HEK293 (cell line): Measurements from ENCODE around the gene ARMC7.

ENCODE experiments used
- CTCF ChIA-PET: fragments of 350-600 bp; formaldehyde crosslinking; extraction: SDS; loops from one replicate; lab custom pipeline; 2021; ENCODE audit warnings: antibody characterized with exemption; lab: Yijun Ruan, JAX
- POLR2A ChIA-PET: fragments of 300-600 bp; formaldehyde crosslinking; extraction: SDS; loops from one replicate; lab custom pipeline; 2020; ENCODE audit warnings: antibody characterized with exemption, inconsistent platforms; lab: Yijun Ruan, JAX
- H3K27ac ChIP-seq: fragments of 200-500 bp; sonication (Bioruptor generic); 2 replicates; pipeline ENCODE4 v1.5.1; 2014; ENCODE audit warnings: low read depth, low read length, control low read depth, inconsistent platforms; ENCODE audit errors: extremely low read depth
- H3K36me3 ChIP-seq, 2 experiments: fragments of 200-500 bp in 1 of 2; sonication (Bioruptor generic) in 1 of 2; 1 replicate in 1 of 2; 2 replicates in 1 of 2; pipeline ENCODE4 v1.5.1; 2014 to 2017; ENCODE audit warnings: inconsistent platforms in 2 of 2, low read length in 2 of 2; ENCODE audit not compliant: control insufficient read depth in 2 of 2, insufficient read depth in 1 of 2
- H3K4me1 ChIP-seq: fragments of 200-500 bp; sonication (Bioruptor generic); 2 replicates; pipeline ENCODE4 v1.5.1; 2014; ENCODE audit warnings: mild to moderate bottlenecking, low read length, inconsistent platforms; ENCODE audit not compliant: control insufficient read depth, insufficient read depth
- H3K4me3 ChIP-seq: 2 replicates; pipeline ENCODE4 v1.5.1; 2011; ENCODE audit warnings: low read depth, mild to moderate bottlenecking, control low read depth, low read length, moderate library complexity
- H3K9me3 ChIP-seq: fragments of 200-500 bp; sonication (Bioruptor generic); 2 replicates; pipeline ENCODE4 v1.5.1; 2014; ENCODE audit warnings: low read depth, low read length, inconsistent platforms; ENCODE audit not compliant: control insufficient read depth, insufficient read depth
- GFI1B ChIP-seq: fragments of 450-650 bp; formaldehyde crosslinking; IDR thresholded peaks from 2 replicates; pipeline ENCODE4 v1.5.1; 2016; ENCODE audit warnings: missing biosample characterization, missing genetic modification characterization
- GLIS1 ChIP-seq: fragments of 450-650 bp; formaldehyde crosslinking; IDR thresholded peaks from 2 replicates; pipeline ENCODE4 v1.5.1; 2016; ENCODE audit warnings: missing biosample characterization, missing genetic modification characterization
- KLF7 ChIP-seq: fragments of 450-650 bp; formaldehyde crosslinking; IDR thresholded peaks from 2 replicates; pipeline ENCODE4 v1.5.1; 2016; ENCODE audit warnings: missing biosample characterization, missing genetic modification characterization, borderline replicate concordance
- SP7 ChIP-seq: fragments of 450-650 bp; formaldehyde crosslinking; IDR thresholded peaks from 2 replicates; pipeline ENCODE4 v1.5.1; 2016; ENCODE audit warnings: missing biosample characterization, missing genetic modification characterization
- ZNF221 ChIP-seq: fragments of 450-650 bp; formaldehyde crosslinking; IDR thresholded peaks from 2 replicates; pipeline ENCODE4 v1.5.1; 2017; ENCODE audit warnings: missing biosample characterization, missing genetic modification characterization, borderline replicate concordance
- ZNF544 ChIP-seq: fragments of 450-650 bp; formaldehyde crosslinking; IDR thresholded peaks from 2 replicates; pipeline ENCODE4 v1.5.0; 2017; ENCODE audit warnings: missing biosample characterization, missing genetic modification characterization
- ZNF585B ChIP-seq: fragments of 450-650 bp; formaldehyde crosslinking; IDR thresholded peaks from 2 replicates; pipeline ENCODE4 v1.5.1; 2016; ENCODE audit warnings: missing biosample characterization, missing genetic modification characterization
- ZNF621 ChIP-seq: fragments of 450-650 bp; formaldehyde crosslinking; IDR thresholded peaks from 2 replicates; pipeline ENCODE4 v1.5.1; 2017; ENCODE audit warnings: missing biosample characterization, missing genetic modification characterization
- ZNF623 ChIP-seq: fragments of 450-650 bp; formaldehyde crosslinking; IDR thresholded peaks from 2 replicates; pipeline ENCODE4 v1.5.1; 2016; ENCODE audit warnings: missing biosample characterization, missing genetic modification characterization
- ZNF629 ChIP-seq: fragments of 450-650 bp; formaldehyde crosslinking; IDR thresholded peaks from 2 replicates; pipeline ENCODE4 v1.5.1; 2017; ENCODE audit warnings: missing biosample characterization, missing genetic modification characterization
- ZNF701 ChIP-seq: fragments of 450-650 bp; formaldehyde crosslinking; IDR thresholded peaks from 2 replicates; pipeline ENCODE4 v1.5.1; 2016; ENCODE audit warnings: missing biosample characterization, missing genetic modification characterization
- TF ChIP-seq, protein P1 (sequence below): fragments of 450-650 bp; formaldehyde crosslinking; IDR thresholded peaks from 2 replicates; pipeline ENCODE4 v1.5.1; 2016; ENCODE audit warnings: missing biosample characterization, missing genetic modification characterization
- TF ChIP-seq, protein P2 (sequence below): fragments of 450-650 bp; formaldehyde crosslinking; IDR thresholded peaks from 2 replicates; pipeline ENCODE4 v1.5.1; 2016; ENCODE audit warnings: missing biosample characterization, missing genetic modification characterization, borderline replicate concordance
- TF ChIP-seq, protein P3 (sequence below): fragments of 450-650 bp; formaldehyde crosslinking; IDR thresholded peaks from 2 replicates; pipeline ENCODE4 v1.5.1; 2017; ENCODE audit warnings: missing biosample characterization, missing genetic modification characterization
- TF ChIP-seq, protein P4 (sequence below): fragments of 450-650 bp; formaldehyde crosslinking; IDR thresholded peaks from 2 replicates; pipeline ENCODE4 v1.5.1; 2016; ENCODE audit warnings: missing biosample characterization, missing genetic modification characterization
- TF ChIP-seq, protein P5 (sequence below): fragments of 450-650 bp; formaldehyde crosslinking; IDR thresholded peaks from 2 replicates; pipeline ENCODE4 v1.5.1; 2017; ENCODE audit warnings: missing biosample characterization, missing genetic modification characterization
- TF ChIP-seq, protein P6 (sequence below): fragments of 450-650 bp; formaldehyde crosslinking; IDR thresholded peaks from 2 replicates; pipeline ENCODE4 v1.5.1; 2017; ENCODE audit warnings: missing biosample characterization, missing genetic modification characterization

ARMC7 gene

DNA sequence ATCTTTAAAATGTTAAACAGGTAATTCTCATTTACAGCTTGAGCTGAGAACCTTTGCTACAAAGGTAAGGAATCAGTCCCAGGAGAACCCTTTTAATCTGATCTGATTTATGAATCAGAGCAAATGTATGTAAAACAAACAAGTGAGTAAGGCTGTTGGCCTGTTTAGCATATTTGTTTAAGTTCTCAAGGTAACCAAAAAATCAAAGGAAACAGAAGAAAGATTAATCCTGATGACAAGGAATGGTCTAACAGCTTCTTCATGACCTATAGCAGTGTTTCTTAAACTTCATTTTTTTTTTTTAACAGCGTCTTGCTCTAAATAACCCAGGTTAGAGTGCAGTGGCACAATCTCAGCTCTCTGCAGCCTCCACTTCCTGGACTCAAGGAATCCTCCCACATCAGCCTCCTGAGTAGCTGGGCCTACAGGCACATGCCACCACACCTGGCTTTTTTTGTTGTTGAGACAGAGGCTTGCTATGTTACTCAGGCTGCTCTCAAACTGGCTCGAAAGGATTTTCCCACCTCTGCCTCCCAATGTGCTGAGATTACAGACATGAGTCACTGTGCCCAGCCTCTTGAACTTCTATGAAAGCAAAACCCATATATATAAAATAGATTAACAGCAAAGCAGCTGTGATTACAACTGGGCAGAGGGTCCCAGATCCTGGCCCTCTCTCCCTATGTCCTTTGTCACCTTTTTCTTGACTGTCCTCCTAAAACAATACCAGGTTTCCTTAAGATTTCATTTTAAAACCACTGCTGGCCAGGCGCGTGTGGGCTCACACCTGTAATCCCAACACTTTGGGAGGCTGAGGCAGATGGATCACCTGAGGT lies 49.6 kb downstream of the ARMC7 start:
- TF ChIP-seq SP7 (tag by site-specific recombination) (no peak), ZNF701 (no peak), ZNF221 (tag by site-specific recombination) (no peak), ZNF544 (tag by site-specific recombination) (no peak), GFI1B (tag by site-specific recombination) (peak; percentile 22; the same call in 1 of the 2 replicates), ZNF585B (tag by site-specific recombination) (no peak), GLIS1 (tag by site-specific recombination) (no peak)
- TF ChIP-seq, protein P1, sequence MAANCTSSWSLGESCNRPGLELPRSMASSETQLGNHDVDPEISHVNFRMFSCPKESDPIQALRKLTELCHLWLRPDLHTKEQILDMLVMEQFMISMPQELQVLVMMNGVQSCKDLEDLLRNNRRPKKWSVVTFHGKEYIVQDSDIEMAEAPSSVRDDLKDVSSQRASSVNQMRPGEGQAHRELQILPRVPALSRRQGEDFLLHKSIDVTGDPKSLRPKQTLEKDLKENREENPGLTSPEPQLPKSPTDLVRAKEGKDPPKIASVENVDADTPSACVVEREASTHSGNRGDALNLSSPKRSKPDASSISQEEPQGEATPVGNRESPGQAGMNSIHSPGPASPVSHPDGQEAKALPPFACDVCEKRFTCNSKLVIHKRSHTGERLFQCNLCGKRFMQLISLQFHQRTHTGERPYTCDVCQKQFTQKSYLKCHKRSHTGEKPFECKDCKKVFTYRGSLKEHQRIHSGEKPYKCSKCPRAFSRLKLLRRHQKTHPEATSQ (tag by site-specific recombination) = no peak
- TF ChIP-seq, protein P2, sequence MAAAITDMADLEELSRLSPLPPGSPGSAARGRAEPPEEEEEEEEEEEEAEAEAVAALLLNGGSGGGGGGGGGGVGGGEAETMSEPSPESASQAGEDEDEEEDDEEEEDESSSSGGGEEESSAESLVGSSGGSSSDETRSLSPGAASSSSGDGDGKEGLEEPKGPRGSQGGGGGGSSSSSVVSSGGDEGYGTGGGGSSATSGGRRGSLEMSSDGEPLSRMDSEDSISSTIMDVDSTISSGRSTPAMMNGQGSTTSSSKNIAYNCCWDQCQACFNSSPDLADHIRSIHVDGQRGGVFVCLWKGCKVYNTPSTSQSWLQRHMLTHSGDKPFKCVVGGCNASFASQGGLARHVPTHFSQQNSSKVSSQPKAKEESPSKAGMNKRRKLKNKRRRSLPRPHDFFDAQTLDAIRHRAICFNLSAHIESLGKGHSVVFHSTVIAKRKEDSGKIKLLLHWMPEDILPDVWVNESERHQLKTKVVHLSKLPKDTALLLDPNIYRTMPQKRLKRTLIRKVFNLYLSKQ (tag by site-specific recombination) = no peak
- Histone ChIP-seq H3K27ac (no peak overlapping the region), H3K9me3 (no peaks in the 10 kb centered on the region), H3K36me3 (peaks cover 30 to 41% of the 10 kb centered on the region in 2 experiments), H3K4me1 (0 out of 2 replicates have a peak, but pooled peaks cover 5% of the 10 kb centered on the region), H3K4me3 (no peak overlapping the region)
- ChIA-PET CTCF (interaction anchor here (0.6 to 3.8 kb wide), 9 partner anchors 12 to 215 kb away, joined by 3 to 21 read pairs (median 4); no protein-coding TSS in a partner anchor), POLR2A (interaction anchor here (1.1 kb wide), 1 partner anchor 10 kb away, joined by 3 read pairs; no protein-coding TSS in a partner anchor)

DNA sequence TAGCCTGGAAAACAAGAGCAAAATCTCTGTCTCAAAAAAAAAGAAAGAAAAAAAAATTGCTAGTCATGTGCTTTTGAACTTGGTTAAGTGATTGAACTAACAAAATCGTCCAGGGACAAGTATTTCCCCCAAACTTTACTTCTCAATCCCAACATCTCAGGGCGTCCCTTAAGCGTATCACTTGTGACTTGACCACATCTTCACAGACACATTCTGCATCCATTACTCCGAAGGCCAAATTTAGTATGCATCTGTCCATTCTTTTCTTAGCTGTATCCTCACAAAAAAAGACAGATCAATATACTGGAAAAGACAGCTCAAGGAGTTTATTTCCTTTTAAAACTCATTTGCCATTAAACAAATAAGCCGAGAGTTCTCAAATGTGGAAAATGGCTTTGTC lies 50.4 kb downstream of the ARMC7 start:
- Histone ChIP-seq H3K4me3 (no peak overlapping the region), H3K36me3 (peaks cover 33 to 48% of the 10 kb centered on the region in 2 experiments), H3K27ac (no peak overlapping the region), H3K9me3 (no peaks in the 10 kb centered on the region), H3K4me1 (no peaks in the 10 kb centered on the region)
- CTCF ChIA-PET = interaction anchor here (1.6 to 3.8 kb wide), 3 partner anchors 11 to 46 kb away, joined by 4 to 21 read pairs (median 6); no protein-coding TSS in a partner anchor
- TF ChIP-seq ZNF621 (tag by site-specific recombination) (no peak), ZNF623 (tag by site-specific recombination) (no peak), ZNF629 (tag by site-specific recombination) (no peak), KLF7 (tag by site-specific recombination) (no peak)
- TF ChIP-seq, protein P3, sequence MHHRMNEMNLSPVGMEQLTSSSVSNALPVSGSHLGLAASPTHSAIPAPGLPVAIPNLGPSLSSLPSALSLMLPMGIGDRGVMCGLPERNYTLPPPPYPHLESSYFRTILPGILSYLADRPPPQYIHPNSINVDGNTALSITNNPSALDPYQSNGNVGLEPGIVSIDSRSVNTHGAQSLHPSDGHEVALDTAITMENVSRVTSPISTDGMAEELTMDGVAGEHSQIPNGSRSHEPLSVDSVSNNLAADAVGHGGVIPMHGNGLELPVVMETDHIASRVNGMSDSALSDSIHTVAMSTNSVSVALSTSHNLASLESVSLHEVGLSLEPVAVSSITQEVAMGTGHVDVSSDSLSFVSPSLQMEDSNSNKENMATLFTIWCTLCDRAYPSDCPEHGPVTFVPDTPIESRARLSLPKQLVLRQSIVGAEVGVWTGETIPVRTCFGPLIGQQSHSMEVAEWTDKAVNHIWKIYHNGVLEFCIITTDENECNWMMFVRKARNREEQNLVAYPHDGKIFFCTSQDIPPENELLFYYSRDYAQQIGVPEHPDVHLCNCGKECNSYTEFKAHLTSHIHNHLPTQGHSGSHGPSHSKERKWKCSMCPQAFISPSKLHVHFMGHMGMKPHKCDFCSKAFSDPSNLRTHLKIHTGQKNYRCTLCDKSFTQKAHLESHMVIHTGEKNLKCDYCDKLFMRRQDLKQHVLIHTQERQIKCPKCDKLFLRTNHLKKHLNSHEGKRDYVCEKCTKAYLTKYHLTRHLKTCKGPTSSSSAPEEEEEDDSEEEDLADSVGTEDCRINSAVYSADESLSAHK = no peak
- TF ChIP-seq, protein P4, sequence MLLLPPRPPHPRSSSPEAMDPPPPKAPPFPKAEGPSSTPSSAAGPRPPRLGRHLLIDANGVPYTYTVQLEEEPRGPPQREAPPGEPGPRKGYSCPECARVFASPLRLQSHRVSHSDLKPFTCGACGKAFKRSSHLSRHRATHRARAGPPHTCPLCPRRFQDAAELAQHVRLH (tag by site-specific recombination) = no peak
- TF ChIP-seq, protein P5, sequence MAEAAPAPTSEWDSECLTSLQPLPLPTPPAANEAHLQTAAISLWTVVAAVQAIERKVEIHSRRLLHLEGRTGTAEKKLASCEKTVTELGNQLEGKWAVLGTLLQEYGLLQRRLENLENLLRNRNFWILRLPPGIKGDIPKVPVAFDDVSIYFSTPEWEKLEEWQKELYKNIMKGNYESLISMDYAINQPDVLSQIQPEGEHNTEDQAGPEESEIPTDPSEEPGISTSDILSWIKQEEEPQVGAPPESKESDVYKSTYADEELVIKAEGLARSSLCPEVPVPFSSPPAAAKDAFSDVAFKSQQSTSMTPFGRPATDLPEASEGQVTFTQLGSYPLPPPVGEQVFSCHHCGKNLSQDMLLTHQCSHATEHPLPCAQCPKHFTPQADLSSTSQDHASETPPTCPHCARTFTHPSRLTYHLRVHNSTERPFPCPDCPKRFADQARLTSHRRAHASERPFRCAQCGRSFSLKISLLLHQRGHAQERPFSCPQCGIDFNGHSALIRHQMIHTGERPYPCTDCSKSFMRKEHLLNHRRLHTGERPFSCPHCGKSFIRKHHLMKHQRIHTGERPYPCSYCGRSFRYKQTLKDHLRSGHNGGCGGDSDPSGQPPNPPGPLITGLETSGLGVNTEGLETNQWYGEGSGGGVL (tag by site-specific recombination) = no peak
- TF ChIP-seq, protein P6, sequence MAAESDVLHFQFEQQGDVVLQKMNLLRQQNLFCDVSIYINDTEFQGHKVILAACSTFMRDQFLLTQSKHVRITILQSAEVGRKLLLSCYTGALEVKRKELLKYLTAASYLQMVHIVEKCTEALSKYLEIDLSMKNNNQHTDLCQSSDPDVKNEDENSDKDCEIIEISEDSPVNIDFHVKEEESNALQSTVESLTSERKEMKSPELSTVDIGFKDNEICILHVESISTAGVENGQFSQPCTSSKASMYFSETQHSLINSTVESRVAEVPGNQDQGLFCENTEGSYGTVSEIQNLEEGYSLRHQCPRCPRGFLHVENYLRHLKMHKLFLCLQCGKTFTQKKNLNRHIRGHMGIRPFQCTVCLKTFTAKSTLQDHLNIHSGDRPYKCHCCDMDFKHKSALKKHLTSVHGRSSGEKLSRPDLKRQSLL = no peak
- POLR2A ChIA-PET = interaction anchor here (1.1 kb wide), 1 partner anchor 11 kb away, joined by 3 read pairs; no protein-coding TSS in a partner anchor
